SH-SY5Y (cell line): ENCODE results near the gene PTCH1.

ENCODE experiments used
- GATA2 ChIP-seq: IDR thresholded peaks from 2 replicates; pipeline ENCODE4 v1.6.1; 2011; ENCODE audit warnings: mild to moderate bottlenecking, low read depth, low read length
- GATA3 ChIP-seq: IDR thresholded peaks from 2 replicates; pipeline ENCODE4 v1.6.1; 2011; ENCODE audit warnings: low read depth, mild to moderate bottlenecking, low read length, moderate library complexity

DNA sequence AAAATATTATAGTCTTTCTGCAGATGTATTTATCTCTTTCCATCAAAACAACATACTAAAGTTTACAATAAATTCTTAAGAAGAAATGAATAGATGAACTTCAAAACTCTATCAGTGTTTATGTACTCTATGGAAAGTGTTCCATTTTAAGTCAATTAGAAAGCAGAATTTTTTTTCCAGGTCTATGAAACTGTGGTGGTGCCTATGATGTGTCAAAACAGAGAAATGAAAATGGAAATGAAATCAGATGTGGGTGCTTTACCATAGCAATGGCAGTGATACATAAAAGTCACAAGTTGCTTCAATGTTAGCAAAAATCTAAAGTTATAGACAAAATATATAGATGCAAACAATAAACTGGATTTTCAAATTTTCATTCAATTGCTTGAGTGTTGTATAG lies 97.3 kb downstream of the PTCH1 start:
- TF ChIP-seq GATA3 (no peak), GATA2 (no peak)
